ENCODE data around the gene PPM1A.

PPM1A gene

GRCh38 chr14:60245380-60246177 lies 3.4 kb upstream of the PPM1A start:
- H3K9me3 ChIP-seq (ENCODE audit: control insufficient read depth, insufficient read depth, low read length) = no peaks in the 10 kb centered on the region
- H3K27ac ChIP-seq (ENCODE audit: low read length) = no peak overlapping the region
- no peaks in the 10 kb centered on the region for H3K27me3 ChIP-seq (ENCODE audit: control insufficient read depth, insufficient read depth, low read length)
- no CpG with 5 or more reads among the region's 2 CpGs for WGBS (ENCODE audit: insufficient coverage, insufficient read length)
- no peak for DNase-seq (ENCODE audit: low read depth, low spot score)
- H3K4me3 ChIP-seq (ENCODE audit: low read length) = no peak overlapping the region
- H3K4me1 ChIP-seq (ENCODE audit: control insufficient read depth, insufficient read depth, low read length) = 0 out of 2 replicates have a peak, but pooled peaks cover 1% of the 10 kb centered on the region
- no peaks in the 10 kb centered on the region for H3K36me3 ChIP-seq (ENCODE audit: control insufficient read depth, insufficient read depth, low read length)

GRCh38 chr14:60247994-60248696 lies 876 bp upstream of the PPM1A start:
- peak; percentile 90 for DNase-seq (ENCODE audit: low read depth, low spot score)
- no peak overlapping the region for H3K27ac ChIP-seq (ENCODE audit: low read length)
- no peaks in the 10 kb centered on the region for H3K9me3 ChIP-seq (ENCODE audit: control insufficient read depth, insufficient read depth, low read length)
- H3K4me1 ChIP-seq (ENCODE audit: control insufficient read depth, insufficient read depth, low read length) = 0 out of 2 replicates have a peak, but pooled peaks cover 1% of the 10 kb centered on the region
- H3K27me3 ChIP-seq (ENCODE audit: control insufficient read depth, insufficient read depth, low read length) = no peaks in the 10 kb centered on the region
- H3K4me3 ChIP-seq (ENCODE audit: low read length) = peak overlapping the region; percentile 62; the same call in 1 of the 2 replicates
- no CpG with 5 or more reads among the region's 27 CpGs for WGBS (ENCODE audit: insufficient coverage, insufficient read length)
- no peaks in the 10 kb centered on the region for H3K36me3 ChIP-seq (ENCODE audit: control insufficient read depth, insufficient read depth, low read length)

GRCh38 chr14:60249321-60250256 lies 568 bp downstream of the PPM1A start:
- Histone ChIP-seq H3K4me1 (ENCODE audit: control insufficient read depth, insufficient read depth, low read length) (peaks cover 3% of the 10 kb centered on the region; the same call in 1 of the 2 replicates), H3K9me3 (ENCODE audit: control insufficient read depth, insufficient read depth, low read length) (no peaks in the 10 kb centered on the region), H3K4me3 (ENCODE audit: low read length) (peak overlapping the region; percentile 62), H3K36me3 (ENCODE audit: control insufficient read depth, insufficient read depth, low read length) (no peaks in the 10 kb centered on the region), H3K27ac (ENCODE audit: low read length) (no peak overlapping the region), H3K27me3 (ENCODE audit: control insufficient read depth, insufficient read depth, low read length) (no peaks in the 10 kb centered on the region)
- DNase-seq (ENCODE audit: low read depth, low spot score) = no peak
- WGBS (ENCODE audit: insufficient coverage, insufficient read length) = no CpG with 5 or more reads among the region's 107 CpGs

GRCh38 chr14:60250257-60251035 lies 1.4 kb downstream of the PPM1A start:
- Histone ChIP-seq H3K36me3 (ENCODE audit: control insufficient read depth, insufficient read depth, low read length) (no peaks in the 10 kb centered on the region), H3K27ac (ENCODE audit: low read length) (no peak overlapping the region), H3K4me3 (ENCODE audit: low read length) (peak overlapping the region; percentile 62; the same call in 1 of the 2 replicates), H3K27me3 (ENCODE audit: control insufficient read depth, insufficient read depth, low read length) (no peaks in the 10 kb centered on the region), H3K9me3 (ENCODE audit: control insufficient read depth, insufficient read depth, low read length) (no peaks in the 10 kb centered on the region), H3K4me1 (ENCODE audit: control insufficient read depth, insufficient read depth, low read length) (peaks cover 3% of the 10 kb centered on the region; the same call in 1 of the 2 replicates)
- no CpG with 5 or more reads among the region's 9 CpGs for WGBS (ENCODE audit: insufficient coverage, insufficient read length)
- no peak for DNase-seq (ENCODE audit: low read depth, low spot score)

GRCh38 chr14:60251877-60252276 lies 2.9 kb downstream of the PPM1A start:
- no CpG with 5 or more reads among the region's 1 CpG for WGBS (ENCODE audit: insufficient coverage, insufficient read length)
- Histone ChIP-seq H3K9me3 (ENCODE audit: control insufficient read depth, insufficient read depth, low read length) (no peaks in the 10 kb centered on the region), H3K4me1 (ENCODE audit: control insufficient read depth, insufficient read depth, low read length) (peaks cover 3% of the 10 kb centered on the region; the same call in 1 of the 2 replicates), H3K36me3 (ENCODE audit: control insufficient read depth, insufficient read depth, low read length) (no peaks in the 10 kb centered on the region), H3K27ac (ENCODE audit: low read length) (no peak overlapping the region), H3K4me3 (ENCODE audit: low read length) (no peak overlapping the region), H3K27me3 (ENCODE audit: control insufficient read depth, insufficient read depth, low read length) (no peaks in the 10 kb centered on the region)
- DNase-seq (ENCODE audit: low read depth, low spot score) = no peak

GRCh38 chr14:60252630-60253029 lies 3.6 kb downstream of the PPM1A start:
- H3K4me1 ChIP-seq (ENCODE audit: control insufficient read depth, insufficient read depth, low read length) = peaks cover 3% of the 10 kb centered on the region; the same call in 1 of the 2 replicates
- H3K27me3 ChIP-seq (ENCODE audit: control insufficient read depth, insufficient read depth, low read length) = no peaks in the 10 kb centered on the region
- no peak overlapping the region for H3K4me3 ChIP-seq (ENCODE audit: low read length)
- DNase-seq (ENCODE audit: low read depth, low spot score) = no peak
- no peaks in the 10 kb centered on the region for H3K9me3 ChIP-seq (ENCODE audit: control insufficient read depth, insufficient read depth, low read length)
- no peak overlapping the region for H3K27ac ChIP-seq (ENCODE audit: low read length)
- no peaks in the 10 kb centered on the region for H3K36me3 ChIP-seq (ENCODE audit: control insufficient read depth, insufficient read depth, low read length)
- 100% methylated on average over 1 of the region's 2 CpGs for WGBS (ENCODE audit: insufficient coverage, insufficient read length)

- WGBS (ENCODE audit: insufficient coverage, insufficient read length) = no CpG with 5 or more reads among the region's 3 CpGs
- H3K27ac ChIP-seq (ENCODE audit: low read length) = no peak overlapping the region
Observed at GRCh38 chr14:60253649-60254048, 4.6 kb downstream of the PPM1A start.

GRCh38 chr14:60254176-60254575 lies 5.2 kb downstream of the PPM1A start:
- Histone ChIP-seq H3K36me3 (ENCODE audit: control insufficient read depth, insufficient read depth, low read length) (no peaks in the 10 kb centered on the region), H3K4me3 (ENCODE audit: low read length) (no peak overlapping the region), H3K27ac (ENCODE audit: low read length) (no peak overlapping the region), H3K27me3 (ENCODE audit: control insufficient read depth, insufficient read depth, low read length) (no peaks in the 10 kb centered on the region), H3K4me1 (ENCODE audit: control insufficient read depth, insufficient read depth, low read length) (peaks cover 1% of the 10 kb centered on the region; the same call in 1 of the 2 replicates), H3K9me3 (ENCODE audit: control insufficient read depth, insufficient read depth, low read length) (no peaks in the 10 kb centered on the region)
- no peak for DNase-seq (ENCODE audit: low read depth, low spot score)
- whole genome bisulfite sequencing (ENCODE audit: insufficient coverage, insufficient read length) = 100% methylated on average over 1 of the region's 1 CpG

More at GRCh38 chr14:60253649-60254048, 4.6 kb downstream of the PPM1A start:
- Histone ChIP-seq H3K36me3 (ENCODE audit: control insufficient read depth, insufficient read depth, low read length) (no peaks in the 10 kb centered on the region), H3K4me3 (ENCODE audit: low read length) (no peak overlapping the region), H3K9me3 (ENCODE audit: control insufficient read depth, insufficient read depth, low read length) (no peaks in the 10 kb centered on the region), H3K4me1 (ENCODE audit: control insufficient read depth, insufficient read depth, low read length) (peaks cover 1% of the 10 kb centered on the region; the same call in 1 of the 2 replicates), H3K27me3 (ENCODE audit: control insufficient read depth, insufficient read depth, low read length) (no peaks in the 10 kb centered on the region)
- no peak for DNase-seq (ENCODE audit: low read depth, low spot score)

- H3K36me3 ChIP-seq (ENCODE audit: control insufficient read depth, insufficient read depth, low read length) = no peaks in the 10 kb centered on the region
- H3K27ac ChIP-seq (ENCODE audit: low read length) = no peak overlapping the region
- no peaks in the 10 kb centered on the region for H3K27me3 ChIP-seq (ENCODE audit: control insufficient read depth, insufficient read depth, low read length)
- DNase-seq (ENCODE audit: low read depth, low spot score) = no peak
- H3K9me3 ChIP-seq (ENCODE audit: control insufficient read depth, insufficient read depth, low read length) = no peaks in the 10 kb centered on the region
- WGBS (ENCODE audit: insufficient coverage, insufficient read length) = no CpG with 5 or more reads among the region's 1 CpG
- peaks cover 1% of the 10 kb centered on the region; the same call in 1 of the 2 replicates for H3K4me1 ChIP-seq (ENCODE audit: control insufficient read depth, insufficient read depth, low read length)
- H3K4me3 ChIP-seq (ENCODE audit: low read length) = no peak overlapping the region
Observed at GRCh38 chr14:60257865-60258264, 8.8 kb downstream of the PPM1A start.
